ENCODE data around the gene SGMS2.
A peak's percentile ranks its signal among the peaks of the same experiment; 100 is the strongest.

The SGMS2 gene

GRCh38 chr4:107824350-107825071, at the start of gene SGMS2:
Gene SGMS2 (plus strand): TSS chr4:107824932. CDS start chr4:107895554, 70,622 bp downstream.
- DNase-seq (ENCODE audit: low spot score), result peak; percentile 94

GRCh38 chr4:107777890-107778289, 46.8 kb upstream of the SGMS2 start:
- no peak for DNase-seq (ENCODE audit: low spot score)

- no peak for DNase-seq (ENCODE audit: low spot score)
Measured at GRCh38 chr4:107778784-107779530, 45.8 kb upstream of the SGMS2 start.

- no peak for DNase-seq (ENCODE audit: low spot score)
Measured at GRCh38 chr4:107780665-107781064, 44.1 kb upstream of the SGMS2 start.

- no peak for DNase-seq (ENCODE audit: low spot score)
Measured at GRCh38 chr4:107791902-107792301, 32.8 kb upstream of the SGMS2 start.

- no peak for DNase-seq (ENCODE audit: low spot score)
Measured at GRCh38 chr4:107792711-107793110, 32.0 kb upstream of the SGMS2 start.

GRCh38 chr4:107793996-107794395, 30.7 kb upstream of the SGMS2 start:
- DNase-seq (ENCODE audit: low spot score), result no peak

GRCh38 chr4:107799669-107800450, 24.9 kb upstream of the SGMS2 start:
- no peak for DNase-seq (ENCODE audit: low spot score)

- DNase-seq (ENCODE audit: low spot score), result no peak
Measured at GRCh38 chr4:107800706-107801105, 24.0 kb upstream of the SGMS2 start.

- DNase-seq (ENCODE audit: low spot score), result no peak
Measured at GRCh38 chr4:107801766-107802211, 22.9 kb upstream of the SGMS2 start.

GRCh38 chr4:107804956-107805355, 19.8 kb upstream of the SGMS2 start:
- DNase-seq (ENCODE audit: low spot score), result no peak

GRCh38 chr4:107806196-107806595, 18.5 kb upstream of the SGMS2 start:
- DNase-seq (ENCODE audit: low spot score), result no peak

GRCh38 chr4:107808572-107808971, 16.2 kb upstream of the SGMS2 start:
- DNase-seq (ENCODE audit: low spot score), result no peak

- DNase-seq (ENCODE audit: low spot score), result no peak
Measured at GRCh38 chr4:107809210-107809609, 15.5 kb upstream of the SGMS2 start.

GRCh38 chr4:107814758-107815157, 10.0 kb upstream of the SGMS2 start:
- no peak for DNase-seq (ENCODE audit: low spot score)

- no peak for DNase-seq (ENCODE audit: low spot score)
Measured at GRCh38 chr4:107815158-107815557, 9.6 kb upstream of the SGMS2 start.

- no peak for DNase-seq (ENCODE audit: low spot score)
Measured at GRCh38 chr4:107818301-107818910, 6.3 kb upstream of the SGMS2 start.

- DNase-seq (ENCODE audit: low spot score), result no peak
Measured at GRCh38 chr4:107823870-107824349, 822 bp upstream of the SGMS2 start.

- peak; percentile 72 for DNase-seq (ENCODE audit: low spot score)
Measured at GRCh38 chr4:107825072-107825824, 516 bp downstream of the SGMS2 start.

GRCh38 chr4:107826421-107826980, 1.8 kb downstream of the SGMS2 start:
- no peak for DNase-seq (ENCODE audit: low spot score)

All from GM03348 (cell line).